HG03469 (cell line): ENCODE measurements around the gene RIMBP2.
"Not testable (repeated sequence)": the region's sequence is repeated elsewhere in the genome, so short reads cannot be mapped to it uniquely, and the experiment has no call there.

ENCODE experiments used
- ATAC-seq: cut with Tn5 transposase; IDR thresholded peaks from one replicate; pipeline ENCODE4 v1.9.1; 2021; ENCODE audit warnings: mild to moderate bottlenecking, moderate library complexity, moderate number of reproducible peaks; ENCODE audit not compliant: unreplicated experiment

Gene RIMBP2

DNA sequence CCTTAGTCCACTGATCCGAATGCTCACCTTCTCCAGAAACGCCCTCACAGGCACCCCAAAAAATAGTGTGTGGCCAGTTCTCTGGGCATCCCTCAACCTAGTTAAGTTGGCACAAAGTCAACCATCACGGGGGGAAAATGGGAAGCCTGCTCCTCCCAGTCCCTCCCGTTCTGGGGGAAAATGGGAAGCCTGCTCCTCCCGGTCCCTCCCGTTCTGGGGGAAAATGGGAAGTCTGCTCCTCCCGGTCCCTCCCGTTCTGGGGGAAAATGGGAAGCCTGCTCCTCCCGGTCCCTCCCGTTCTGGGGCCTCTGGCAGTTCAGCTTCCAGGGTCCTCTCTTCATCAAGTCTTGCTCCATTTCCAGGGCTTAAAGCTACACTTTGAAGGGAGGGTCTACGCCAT, 106.1 kb downstream of the RIMBP2 start:
- ATAC-seq: no peak

DNA sequence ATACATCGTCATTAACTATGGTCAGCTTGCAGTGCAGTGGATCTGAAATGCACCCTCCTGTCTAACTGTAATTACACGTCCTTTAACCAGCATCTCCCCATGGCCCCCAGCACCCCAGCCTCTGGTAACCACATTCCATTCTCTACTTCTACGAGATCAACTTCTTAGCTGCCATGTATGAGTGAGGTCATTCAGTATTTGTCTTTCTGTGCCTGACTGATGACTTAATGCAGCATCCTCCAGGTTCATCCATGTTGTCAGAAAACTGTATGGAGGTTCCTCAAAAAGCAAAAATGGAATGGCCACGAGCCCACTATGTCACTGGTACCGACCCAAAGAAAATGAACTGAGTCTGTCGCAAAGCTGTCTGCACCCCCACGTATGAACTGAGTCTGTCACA, 107.3 kb downstream of the RIMBP2 start:
- ATAC-seq: no peak

DNA sequence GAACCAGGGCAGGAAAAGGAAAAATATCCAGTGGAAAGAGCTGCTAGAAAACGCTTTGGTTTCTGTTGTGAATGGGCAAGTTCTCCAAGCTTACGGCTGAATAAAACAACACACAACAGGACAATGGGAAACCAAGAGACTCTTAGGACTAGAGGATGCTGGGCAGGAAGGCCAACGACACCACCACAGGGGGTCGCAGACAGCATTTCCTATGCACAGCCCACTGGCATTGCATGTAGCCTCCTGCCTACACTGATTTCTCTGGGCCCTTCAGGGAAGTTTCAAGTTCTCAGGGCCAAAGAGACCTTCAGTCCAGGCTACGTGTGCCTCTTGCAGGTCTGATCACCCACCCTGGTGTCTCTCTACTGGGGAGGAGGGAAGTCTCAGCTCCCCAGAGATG, 108.0 kb downstream of the RIMBP2 start:
- no peak for ATAC-seq

DNA sequence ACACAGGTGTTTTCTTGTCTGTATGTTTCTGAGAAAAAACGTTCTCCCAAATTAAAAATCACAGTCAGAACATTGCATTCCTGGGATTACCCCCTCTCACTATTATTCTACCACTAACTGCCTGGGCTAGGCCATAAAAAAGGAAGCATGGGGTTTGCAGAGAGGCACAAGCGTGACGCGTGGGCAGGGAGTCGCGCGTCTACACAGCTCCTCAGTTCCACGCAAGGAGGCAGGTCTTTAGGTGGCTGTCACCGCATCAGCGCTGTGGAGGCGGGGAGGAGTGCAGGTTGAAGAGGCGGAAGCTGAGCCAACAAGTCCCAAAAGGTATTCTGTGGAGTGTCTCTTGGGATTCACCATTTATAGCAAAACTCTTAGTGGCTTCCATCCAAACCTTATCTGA, 109.9 kb downstream of the RIMBP2 start:
- no peak for ATAC-seq

DNA sequence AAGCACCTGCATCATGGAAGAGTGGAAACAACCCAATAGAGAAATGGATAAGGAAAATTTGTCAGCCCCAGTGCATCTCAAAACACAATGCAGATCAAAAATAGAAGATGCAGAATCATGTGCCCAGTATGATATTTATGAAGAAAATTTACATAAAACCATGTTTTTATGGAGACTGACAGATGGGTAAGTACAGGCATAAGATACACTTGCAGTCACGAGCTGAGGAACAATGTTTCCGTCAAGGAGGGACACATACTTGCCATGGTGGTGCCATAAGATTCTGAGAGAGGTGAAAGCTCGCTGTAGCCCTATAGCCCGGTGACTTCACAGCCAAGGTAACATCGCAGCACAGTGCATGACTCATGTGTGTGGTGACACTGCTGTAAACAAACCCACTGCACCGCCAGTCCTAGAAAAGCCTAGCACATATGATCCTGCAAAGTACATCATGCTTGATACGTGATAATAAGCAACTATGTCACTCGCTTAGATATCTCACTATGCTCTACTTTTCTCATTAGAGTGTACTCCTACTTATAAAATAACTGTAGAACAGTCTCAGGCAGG, 112.6 kb downstream of the RIMBP2 start:
- no peak for ATAC-seq

DNA sequence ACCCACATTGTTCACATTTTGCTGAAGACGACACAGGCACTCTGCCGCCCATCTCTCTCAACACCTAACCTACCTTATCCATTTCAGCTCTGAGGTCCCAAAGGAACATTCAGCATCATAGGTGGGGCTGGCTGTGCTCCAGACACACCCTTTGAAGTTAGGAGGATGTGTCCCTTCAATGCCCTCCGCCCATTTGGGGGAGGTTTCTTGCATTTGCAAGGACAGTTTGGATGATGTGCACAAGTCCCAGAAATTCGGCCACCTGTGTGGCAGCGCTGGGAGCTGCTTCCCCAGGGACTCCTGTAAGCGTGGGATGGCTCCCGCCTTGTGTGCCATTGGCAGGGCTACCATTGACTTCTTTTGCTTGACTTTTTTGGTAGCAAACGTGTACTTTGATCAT, 113.8 kb downstream of the RIMBP2 start:
- ATAC-seq: no peak

DNA sequence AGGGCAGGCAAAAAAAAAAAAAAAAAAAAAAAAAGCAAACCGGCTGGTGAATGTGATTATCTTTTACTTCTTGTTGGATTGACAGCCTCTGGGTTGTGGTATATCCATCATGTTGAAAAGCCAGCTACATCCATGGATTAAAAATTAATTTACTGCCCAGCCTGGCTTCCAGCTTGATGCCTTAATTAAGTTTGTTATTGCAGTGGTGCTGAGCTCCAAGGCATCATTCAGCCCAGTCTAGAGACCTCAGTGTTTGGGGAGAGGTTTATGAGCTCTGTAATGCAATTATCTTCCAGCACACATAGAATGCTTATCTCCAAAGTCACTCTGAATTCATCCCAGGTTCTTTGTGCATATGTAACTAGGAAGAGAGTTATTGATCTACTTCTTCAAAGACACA, 114.8 kb downstream of the RIMBP2 start:
- no peak for ATAC-seq

DNA sequence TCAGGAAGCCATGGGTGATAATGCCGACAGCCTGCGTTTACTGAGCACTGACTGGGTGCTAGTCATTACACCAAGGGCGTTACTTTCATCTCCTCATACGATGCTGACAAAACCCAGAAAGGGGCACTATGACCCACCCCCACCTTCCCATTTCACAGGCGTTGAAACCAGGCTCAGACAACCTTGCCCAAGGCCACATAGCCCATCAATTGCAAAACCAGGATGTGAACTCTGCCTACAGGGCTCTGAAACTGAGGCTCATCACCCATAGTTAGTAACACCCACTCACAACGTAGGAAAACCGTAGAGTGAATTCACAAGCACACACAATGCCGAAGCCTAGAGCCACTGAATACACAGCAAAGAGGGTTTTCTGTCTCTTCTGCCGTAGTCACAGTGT, 119.9 kb downstream of the RIMBP2 start:
- no peak for ATAC-seq

DNA sequence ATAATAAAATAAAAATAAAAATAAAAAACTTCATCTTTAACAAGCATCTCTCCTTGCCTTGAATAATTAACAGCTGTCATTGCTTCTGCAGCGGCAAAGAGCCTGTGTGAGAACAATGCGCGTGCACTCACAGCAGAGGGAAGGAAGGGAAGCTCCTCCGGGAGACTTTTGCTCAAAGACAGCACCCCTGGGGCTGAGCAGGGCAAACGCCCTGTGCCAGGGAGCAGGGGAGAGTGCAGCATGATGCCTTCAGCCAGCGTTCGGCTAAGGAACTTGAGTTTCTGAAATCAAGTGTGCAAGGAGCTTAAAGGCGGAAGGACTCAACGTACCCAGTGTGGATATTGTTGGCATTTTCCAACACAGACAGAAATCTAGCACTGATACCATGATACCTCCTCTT, 120.5 kb downstream of the RIMBP2 start:
- no peak for ATAC-seq

DNA sequence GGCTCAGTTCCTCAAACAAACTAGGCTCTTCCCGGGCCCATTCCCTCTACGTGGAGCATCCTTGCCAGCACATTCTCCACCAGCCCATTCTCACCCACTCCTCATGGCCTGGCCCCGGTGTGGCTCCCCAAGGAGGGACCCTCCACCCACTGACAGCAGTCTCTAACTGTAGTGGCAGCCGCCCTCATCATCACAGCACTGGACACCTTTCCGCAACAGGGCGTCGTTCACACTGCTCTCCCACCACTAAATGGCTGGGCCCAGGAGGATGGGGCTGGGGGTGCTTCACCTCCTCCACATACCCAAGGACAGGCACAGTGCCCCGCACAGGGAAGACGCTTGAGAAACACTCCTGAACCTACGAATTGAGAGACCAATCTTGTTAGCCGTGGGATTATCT, 123.0 kb downstream of the RIMBP2 start:
- ATAC-seq: no peak

DNA sequence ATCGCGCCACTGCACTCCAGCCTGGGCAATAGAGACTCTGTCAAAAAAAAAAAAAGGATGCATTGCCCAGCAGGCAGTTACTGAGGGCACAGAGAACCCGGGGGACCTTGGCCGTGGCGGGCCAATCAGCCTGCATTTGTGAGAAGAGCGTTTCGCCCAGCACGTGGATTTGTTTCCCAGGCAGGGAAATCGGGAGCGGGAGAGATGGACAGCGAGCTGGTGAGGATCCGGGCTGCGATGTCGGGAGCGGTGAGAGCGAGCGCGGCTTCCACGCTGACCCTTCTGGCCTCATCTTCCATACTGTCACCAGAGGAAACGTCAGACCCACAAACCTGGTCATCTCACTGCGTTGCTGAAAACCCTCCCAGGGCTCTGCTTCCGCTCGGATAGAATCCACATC, 123.5 kb downstream of the RIMBP2 start:
- no peak for ATAC-seq

DNA sequence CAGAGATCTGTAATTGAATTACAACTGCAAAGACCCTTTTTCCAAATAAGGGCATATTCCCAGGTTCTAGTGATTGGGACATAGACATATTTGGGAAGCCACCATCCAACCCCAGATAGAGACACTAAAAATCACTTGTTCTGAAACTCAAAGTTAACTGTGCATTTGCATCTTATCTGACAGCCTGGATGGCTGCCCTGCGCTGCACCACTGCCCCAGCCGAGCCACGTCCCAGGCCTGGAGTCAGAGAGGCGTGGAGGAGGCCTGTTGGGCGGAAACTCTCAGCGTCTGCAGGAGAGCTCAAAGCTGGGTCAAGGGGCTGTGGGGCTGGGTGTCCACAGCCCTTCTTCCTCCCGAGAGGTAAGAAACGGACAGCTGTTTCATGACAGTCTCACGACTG, 124.4 kb downstream of the RIMBP2 start:
- ATAC-seq: no peak

DNA sequence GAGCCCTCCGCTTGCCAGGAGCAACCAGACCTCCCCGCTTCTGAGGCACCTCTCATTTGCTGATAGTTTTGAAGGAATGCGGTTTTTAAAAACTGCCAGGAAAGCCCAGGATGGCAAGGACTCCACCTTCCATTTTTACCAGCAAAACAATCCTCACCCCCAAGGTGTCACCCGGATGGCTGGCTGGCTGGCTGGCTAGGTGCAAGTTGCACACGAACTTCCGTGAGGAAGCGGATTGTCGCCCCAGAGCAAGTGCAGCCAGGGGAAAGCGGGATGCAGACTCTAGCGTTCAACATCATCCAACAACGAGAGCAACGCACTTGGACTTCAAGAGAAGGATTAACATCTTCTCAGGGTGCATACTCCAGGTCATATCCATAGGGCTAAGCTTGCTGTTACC, 125.4 kb downstream of the RIMBP2 start:
- ATAC-seq: no peak

DNA sequence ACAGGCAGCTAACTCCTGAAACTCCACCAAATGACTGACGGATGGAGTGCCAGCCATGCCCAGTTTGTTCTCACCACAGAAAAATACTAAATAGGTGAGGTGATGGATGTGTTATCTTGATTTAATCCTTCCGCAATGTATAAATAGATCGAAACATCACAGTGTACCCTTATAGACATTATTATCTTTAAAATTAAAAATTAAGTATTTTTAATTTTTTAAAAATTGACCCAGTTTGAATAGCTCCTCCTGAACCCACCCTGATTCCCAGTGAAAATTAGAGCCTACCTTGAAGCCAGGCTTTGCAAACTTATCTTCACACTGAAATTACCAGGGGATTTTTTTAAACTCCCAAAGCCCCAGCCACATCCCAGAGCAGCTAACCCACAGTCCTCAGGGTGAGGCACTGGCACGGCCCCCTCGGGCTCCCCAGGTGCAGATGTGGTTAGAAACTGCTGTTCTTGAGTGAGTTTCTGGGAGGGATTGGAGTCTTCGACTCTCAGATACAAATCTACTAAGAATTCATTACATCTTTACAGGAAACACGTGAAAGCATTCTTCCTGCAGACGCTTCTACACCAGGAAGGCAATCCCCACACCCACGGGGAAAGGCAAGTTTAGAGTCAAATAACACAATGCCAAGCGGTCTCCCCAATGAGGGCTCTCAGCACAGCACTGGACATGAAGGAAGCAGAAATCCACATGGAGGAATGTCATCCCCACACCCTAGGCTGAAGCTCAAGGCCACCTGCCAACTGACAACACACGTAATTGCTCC, 126.4 kb downstream of the RIMBP2 start:
- ATAC-seq: no peak

DNA sequence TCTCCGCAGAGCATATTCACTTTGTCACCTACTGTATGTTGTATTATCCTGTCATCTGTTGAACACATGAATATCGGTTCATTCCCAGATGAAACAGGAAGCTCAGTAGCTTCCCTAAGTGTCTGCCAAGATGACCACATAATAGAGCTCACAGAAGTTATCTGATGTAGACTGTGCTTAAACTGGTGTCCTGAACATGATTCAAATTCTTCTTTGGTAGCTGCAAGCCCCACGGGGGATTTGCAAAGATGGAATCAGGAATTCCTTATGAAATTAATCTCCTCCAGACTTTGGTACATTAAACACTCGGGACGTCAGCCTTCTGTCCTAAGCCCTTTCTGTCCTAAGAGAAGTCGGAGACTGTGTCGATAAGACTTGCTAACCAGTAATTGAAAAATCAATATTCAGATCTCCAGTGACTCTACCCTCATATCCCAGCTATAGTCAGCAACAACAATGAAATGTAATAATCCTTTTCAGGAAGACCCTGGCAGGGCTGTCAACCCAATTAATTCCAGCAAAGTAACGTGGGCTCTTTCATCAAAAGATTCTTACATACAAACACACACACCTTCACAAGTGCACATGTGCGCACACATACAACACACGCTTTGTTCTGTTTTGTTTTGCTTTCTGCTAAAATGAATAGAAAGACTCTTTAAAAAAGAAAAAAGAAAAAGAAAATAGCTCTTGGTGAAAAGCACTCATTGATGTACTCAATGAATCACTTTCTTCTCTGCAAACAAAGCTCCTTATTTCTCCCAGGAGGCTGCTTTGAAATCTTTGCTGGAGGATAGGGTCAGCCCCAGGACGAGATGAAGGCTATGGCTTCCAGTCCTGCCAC, 127.2 kb downstream of the RIMBP2 start:
- no peak for ATAC-seq

DNA sequence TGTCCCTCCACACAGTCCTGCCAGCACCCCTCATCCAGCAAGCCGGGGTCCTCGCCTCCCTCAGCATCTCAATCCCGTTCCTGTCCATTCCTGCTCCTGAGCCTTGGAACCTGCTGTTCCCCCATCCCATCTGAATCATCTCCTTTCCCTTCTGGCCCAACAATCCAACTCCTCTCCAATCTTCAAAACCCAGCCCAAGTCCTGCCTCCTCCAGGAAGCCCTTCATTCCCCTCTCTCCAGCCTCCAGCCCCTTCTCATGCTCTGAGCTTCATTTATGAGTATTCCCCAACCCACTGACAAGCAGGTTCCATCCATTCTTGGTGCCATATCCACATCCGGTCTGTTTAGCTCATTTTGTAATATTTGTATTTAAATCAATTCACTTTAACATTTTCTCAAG, 128.1 kb downstream of the RIMBP2 start:
- no peak for ATAC-seq

DNA sequence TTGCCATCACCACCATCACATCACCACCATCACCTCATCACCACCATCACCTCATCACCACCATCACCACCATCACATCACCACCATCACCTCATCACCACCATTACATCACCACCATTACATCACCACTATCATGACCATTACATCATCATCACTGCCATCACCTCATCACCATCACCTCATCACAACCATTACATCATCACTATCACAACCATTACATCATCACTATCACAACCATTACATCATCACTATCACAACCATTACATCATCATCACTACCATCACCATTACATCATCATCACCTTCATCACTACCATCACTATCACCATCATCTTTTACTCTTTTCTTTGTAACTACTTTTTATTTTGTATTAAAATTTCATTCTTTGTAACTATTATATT, 131.6 kb downstream of the RIMBP2 start:
- not testable (repeated sequence) for ATAC-seq

DNA sequence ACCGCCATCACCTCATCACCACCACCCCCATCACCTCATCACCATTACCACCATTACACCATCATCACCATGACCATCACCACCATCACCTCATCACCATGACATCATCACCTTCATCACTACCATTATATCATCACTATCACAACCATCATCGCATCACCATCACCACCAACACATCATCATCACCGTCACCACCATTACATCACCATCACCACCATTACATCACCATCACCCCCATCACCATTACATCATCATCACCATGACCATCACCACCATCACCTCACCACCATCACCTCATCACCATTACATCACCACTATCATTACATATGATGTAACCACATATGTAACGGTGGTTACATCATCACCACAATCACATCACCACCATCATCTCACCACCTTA, 132.3 kb downstream of the RIMBP2 start:
- no peak for ATAC-seq

DNA sequence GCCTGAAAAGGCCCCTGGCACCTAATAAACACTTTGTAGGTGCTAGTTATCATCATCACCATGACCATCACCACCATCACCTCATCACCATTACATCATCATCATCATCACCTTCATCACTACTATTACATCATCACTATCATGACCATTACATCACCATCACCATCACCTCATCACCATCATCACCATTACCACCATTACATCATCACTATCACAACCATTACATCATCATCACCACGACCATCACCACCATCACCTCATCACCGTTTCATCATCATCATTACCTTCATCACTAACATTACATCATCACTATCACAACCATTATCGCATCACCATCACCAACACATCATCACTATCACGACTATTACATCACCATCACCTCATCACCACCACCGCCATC, 132.8 kb downstream of the RIMBP2 start:
- ATAC-seq: no peak

DNA sequence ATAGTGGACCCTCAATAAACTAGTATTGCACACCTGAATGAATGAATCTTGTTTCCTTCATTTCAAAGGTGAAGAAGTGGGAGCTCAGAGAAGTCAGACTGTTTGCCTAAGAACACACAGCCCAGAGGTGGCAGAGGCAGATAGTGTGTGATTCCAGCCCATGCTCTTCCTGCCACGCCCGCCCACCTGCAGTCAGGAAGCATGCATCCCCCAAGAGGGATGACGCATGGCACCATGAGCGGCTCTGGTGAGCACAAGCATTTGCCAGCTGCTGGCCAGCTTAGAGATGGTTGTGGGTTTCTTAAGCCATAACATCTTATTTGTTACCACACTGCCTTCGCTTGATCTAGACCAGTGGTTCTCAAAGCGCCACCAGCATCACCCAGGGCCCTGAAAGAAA, 133.8 kb downstream of the RIMBP2 start:
- no peak for ATAC-seq

DNA sequence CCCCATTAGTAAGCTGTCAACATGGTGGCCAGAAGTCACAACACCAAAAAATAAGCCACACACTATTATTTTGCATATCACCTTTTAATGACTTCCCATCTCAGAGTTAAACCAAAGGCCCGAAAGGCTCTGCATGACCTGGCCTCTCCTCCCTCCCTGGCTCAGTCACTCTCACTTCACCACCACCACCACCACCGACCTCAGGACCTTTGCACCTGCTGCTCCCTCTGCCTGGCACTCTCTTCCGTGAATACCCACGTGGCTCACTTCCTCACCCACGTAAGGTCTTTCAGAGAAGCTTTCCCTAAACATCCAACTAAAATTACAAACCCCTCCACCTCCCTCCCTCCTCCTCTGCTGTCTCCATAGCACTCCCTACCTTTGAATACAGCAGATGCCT, 134.3 kb downstream of the RIMBP2 start:
- no peak for ATAC-seq

DNA sequence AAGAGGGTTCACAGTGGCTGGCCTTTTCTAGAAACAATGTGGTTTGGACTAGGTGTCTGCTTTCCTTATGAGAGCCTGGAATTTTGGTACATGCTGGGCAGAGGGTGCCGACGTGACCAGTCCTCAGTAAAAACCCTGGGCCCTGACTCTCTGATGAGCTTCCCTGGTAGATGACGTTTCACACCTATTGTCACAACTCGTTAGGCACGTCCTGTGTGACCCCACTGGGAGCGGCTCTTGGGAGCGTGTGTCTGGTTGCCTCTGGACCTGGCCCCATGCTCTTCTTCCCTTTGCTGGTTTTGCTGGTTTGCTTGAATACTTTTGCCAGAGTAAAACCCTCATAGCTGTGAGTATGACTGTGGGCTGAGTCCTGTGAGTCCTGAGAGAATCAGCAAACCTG, 136.9 kb downstream of the RIMBP2 start:
- ATAC-seq: no peak
